OCI-LY7 (cell line): ENCODE measurements around the gene RAB2B. TPM values are rescaled to one million over a fixed set of nuclear protein-coding genes. Genes with fewer than 3 reads are reported as not detected.

ENCODE experiments used
- BruUV-seq: library from RNA; stranded (reverse); fragments of 400-500 nt; replicated peaks from 2 replicates; lab custom pipeline; 2021; lab: Mats Ljungman, UMichigan
- CTCF ChIA-PET: fragments of 300-600 bp; sonication (Branson Sonifier 250); formaldehyde crosslinking; loops from one replicate; lab custom pipeline; 2022; ENCODE audit warnings: antibody characterized with exemption; ENCODE audit not compliant: unreplicated experiment; lab: Charles Lee
- POLR2A ChIA-PET: fragments of 300-600 bp; sonication (Branson Sonifier 250); formaldehyde crosslinking; loops from one replicate; lab custom pipeline; 2022; ENCODE audit warnings: antibody characterized with exemption; lab: Charles Lee
- DNase-seq: peaks from one replicate; pipeline ENCODE4 v3.0.0-alpha.2; 2015; ENCODE audit warnings: low spot score
- H2AFZ ChIP-seq: fragments of 200-600 bp; sonication (generic), shearing (Covaris generic); 2 replicates; pipeline ENCODE4 v1.6.1; 2014; ENCODE audit warnings: mild to moderate bottlenecking, antibody characterized with exemption, low read length, moderate library complexity
- H3K27ac ChIP-seq: fragments of 200-600 bp; sonication (generic); 2 replicates; pipeline ENCODE4 v1.5.1; 2014; ENCODE audit warnings: mixed run types, low read depth, mild to moderate bottlenecking, moderate library complexity, low read length, inconsistent platforms; ENCODE audit not compliant: poor library complexity, severe bottlenecking
- H3K36me3 ChIP-seq: fragments of 200-600 bp; sonication (generic); 2 replicates; pipeline ENCODE4 v1.6.1; 2014; ENCODE audit warnings: mild to moderate bottlenecking, antibody characterized with exemption, low read length, moderate library complexity, mixed read lengths; ENCODE audit not compliant: insufficient read depth
- H3K4me1 ChIP-seq: fragments of 200-600 bp; sonication (generic); 2 replicates; pipeline ENCODE4 v1.5.1; 2014; ENCODE audit warnings: mild to moderate bottlenecking, low read length; ENCODE audit not compliant: insufficient read depth, poor library complexity, severe bottlenecking
- H3K4me2 ChIP-seq: fragments of 200-600 bp; sonication (generic); 2 replicates; pipeline ENCODE4 v1.6.1; 2014; ENCODE audit warnings: mild to moderate bottlenecking, low read length
- H3K4me3 ChIP-seq: fragments of 200-600 bp; sonication (generic); 2 replicates; pipeline ENCODE4 v1.5.1; 2014; ENCODE audit warnings: mild to moderate bottlenecking, low read depth, low read length; ENCODE audit not compliant: poor library complexity, severe bottlenecking
- H3K79me2 ChIP-seq: fragments of 200-600 bp; sonication (generic); 2 replicates; pipeline ENCODE4 v1.6.1; 2016; ENCODE audit warnings: low read depth, mild to moderate bottlenecking, low read length, moderate library complexity, mixed read lengths; ENCODE audit not compliant: insufficient read depth
- H3K9me2 ChIP-seq: fragments of 200-600 bp; sonication (generic); 2 replicates; pipeline ENCODE4 v1.6.1; 2016; ENCODE audit warnings: mild to moderate bottlenecking, low read length, mixed read lengths; ENCODE audit not compliant: insufficient read depth
- H3K9me3 ChIP-seq: fragments of 200-600 bp; sonication (generic); 2 replicates; pipeline ENCODE4 v1.6.1; 2014; ENCODE audit warnings: mild to moderate bottlenecking, mixed run types, low read length, mixed read lengths
- H4K20me1 ChIP-seq: fragments of 200-600 bp; sonication (generic); 2 replicates; pipeline ENCODE4 v1.6.1; 2014; ENCODE audit warnings: mild to moderate bottlenecking, antibody characterized with exemption, low read length, moderate library complexity, mixed read lengths; ENCODE audit not compliant: insufficient read depth
- EZH2phosphoT487 ChIP-seq: fragments of 200-600 bp; sonication (generic); IDR thresholded peaks from 2 replicates; pipeline ENCODE4 v1.6.1; 2018; ENCODE audit warnings: low read depth, borderline replicate concordance, mild to moderate bottlenecking, mixed run types, antibody characterized with exemption, low read length, moderate library complexity, mixed read lengths
- intact Hi-C: fragments of 100-400 bp; cut with micrococcal nuclease; formaldehyde crosslinking; loops from one replicate; pipeline ENCODE4 v1.10.0; 2022; ENCODE audit not compliant: unreplicated experiment
- total RNA-seq, 2 experiments: library from RNA; depleted of rRNA in 1 of 2; stranded (reverse); fragments of >200 nt in 1 of 2; shearing (Covaris generic) in 1 of 2; gene quantifications; 2 replicates each; pipeline ENCODE4 v1.2.3, GENCODE V29; 2014 to 2022
- TF ChIP-seq, protein P1 (sequence below): fragments of 200-600 bp; sonication (generic); conservative IDR thresholded peaks from 2 replicates; pipeline ENCODE4 v1.5.1; 2014; ENCODE audit warnings: mild to moderate bottlenecking, antibody characterized with exemption, low read length, moderate library complexity, mixed read lengths

RAB2B gene
- total RNA-seq, 2 experiments from 2014 or later: 14.5 to 18.7 TPM

GRCh38 chr14:21525571-21525961 is 48.8 kb upstream of the RAB2B start:
- H3K4me3 ChIP-seq: peak overlapping the region; percentile 83
- peak overlapping the region; percentile 62 for H2AFZ ChIP-seq
- intact Hi-C loops: no loop called here
- ChIA-PET POLR2A (interaction anchor here (0.6 to 3.3 kb wide), 10 partner anchors 9 to 1226 kb away, joined by 3 to 33 read pairs (median 8); partner anchors contain the start of genes CHD8 and METTL3), CTCF (interaction anchor here (0.6 to 1.1 kb wide), 7 partner anchors 35 to 1452 kb away, joined by 3 to 14 read pairs (median 5); partner anchors contain the start of gene CHD8)
- no peaks in the 10 kb centered on the region for H3K36me3 ChIP-seq
- no peaks in the 10 kb centered on the region for H3K79me2 ChIP-seq
- H3K9me3 ChIP-seq: no peaks in the 10 kb centered on the region
- H3K4me1 ChIP-seq: peaks cover 45% of the 10 kb centered on the region
- BruUV-seq: TSS peak; percentile 73
- H3K9me2 ChIP-seq: no peaks in the 10 kb centered on the region
- H3K27ac ChIP-seq: peak overlapping the region; percentile 81
- DNase-seq: no peak
- H3K4me2 ChIP-seq: peak overlapping the region; percentile 80
- H4K20me1 ChIP-seq: no peaks in the 10 kb centered on the region
- TF ChIP-seq, protein P1, sequence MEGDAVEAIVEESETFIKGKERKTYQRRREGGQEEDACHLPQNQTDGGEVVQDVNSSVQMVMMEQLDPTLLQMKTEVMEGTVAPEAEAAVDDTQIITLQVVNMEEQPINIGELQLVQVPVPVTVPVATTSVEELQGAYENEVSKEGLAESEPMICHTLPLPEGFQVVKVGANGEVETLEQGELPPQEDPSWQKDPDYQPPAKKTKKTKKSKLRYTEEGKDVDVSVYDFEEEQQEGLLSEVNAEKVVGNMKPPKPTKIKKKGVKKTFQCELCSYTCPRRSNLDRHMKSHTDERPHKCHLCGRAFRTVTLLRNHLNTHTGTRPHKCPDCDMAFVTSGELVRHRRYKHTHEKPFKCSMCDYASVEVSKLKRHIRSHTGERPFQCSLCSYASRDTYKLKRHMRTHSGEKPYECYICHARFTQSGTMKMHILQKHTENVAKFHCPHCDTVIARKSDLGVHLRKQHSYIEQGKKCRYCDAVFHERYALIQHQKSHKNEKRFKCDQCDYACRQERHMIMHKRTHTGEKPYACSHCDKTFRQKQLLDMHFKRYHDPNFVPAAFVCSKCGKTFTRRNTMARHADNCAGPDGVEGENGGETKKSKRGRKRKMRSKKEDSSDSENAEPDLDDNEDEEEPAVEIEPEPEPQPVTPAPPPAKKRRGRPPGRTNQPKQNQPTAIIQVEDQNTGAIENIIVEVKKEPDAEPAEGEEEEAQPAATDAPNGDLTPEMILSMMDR: no peak
- TF ChIP-seq EZH2phosphoT487: no peak

- ChIA-PET POLR2A (interaction anchor here (3.3 kb wide), 1 partner anchor 10 kb away, joined by 33 read pairs; no protein-coding TSS in a partner anchor), CTCF (interaction anchor here (0.6 to 1.1 kb wide), 2 partner anchors 69 to 1180 kb away, joined by 3 to 5 read pairs; partner anchors contain the start of gene CHD8)
- DNase-seq: no peak
- TF ChIP-seq EZH2phosphoT487: no peak
- TF ChIP-seq, protein P1: no peak
- Histone ChIP-seq H3K36me3 (no peaks in the 10 kb centered on the region), H3K27ac (no peak overlapping the region), H3K9me2 (no peaks in the 10 kb centered on the region), H2AFZ (no peak overlapping the region), H3K4me3 (peak overlapping the region; percentile 83), H3K79me2 (no peaks in the 10 kb centered on the region), H3K4me1 (peaks cover 44% of the 10 kb centered on the region), H3K9me3 (no peaks in the 10 kb centered on the region), H4K20me1 (no peaks in the 10 kb centered on the region), H3K4me2 (peak overlapping the region; percentile 80)
- intact Hi-C loops: no loop called here
- BruUV-seq: no TSS peak
Measured at GRCh38 chr14:21524575-21525490, 48.1 kb upstream of the RAB2B start.
